Activated T-cell treated with anti-CD3 and anti-CD28 coated beads, Interleukin-2, amount 50 U/mL, for 1 hour (primary cell): ENCODE measurements around the gene CPAMD8.
"Not testable (repeated sequence)": the region's sequence is repeated elsewhere in the genome, so short reads cannot be mapped to it uniquely, and the experiment has no call there.

Experiments used
- DNase-seq: peaks from one replicate; pipeline ENCODE4 v3.0.0-alpha.2; 2020

CPAMD8 gene

GRCh38 chr19:16945762-16946465, 80.7 kb downstream of the CPAMD8 start:
- peak; percentile 3 for DNase-seq

- no peak for DNase-seq
Observed at GRCh38 chr19:16945364-16945714, 81.3 kb downstream of the CPAMD8 start.

- peak; percentile 6 for DNase-seq
Observed at GRCh38 chr19:16944626-16945363, 81.8 kb downstream of the CPAMD8 start.

- peak; percentile 7 for DNase-seq
Observed at GRCh38 chr19:16943942-16944625, 82.5 kb downstream of the CPAMD8 start.

GRCh38 chr19:16943090-16943489, 83.5 kb downstream of the CPAMD8 start:
- not testable (repeated sequence) for DNase-seq

- peak; percentile 0 for DNase-seq
Observed at GRCh38 chr19:16942583-16942982, 84.0 kb downstream of the CPAMD8 start.

- DNase-seq, result peak; percentile 8
Observed at GRCh38 chr19:16940626-16941025, 86.0 kb downstream of the CPAMD8 start.

- not testable (repeated sequence) for DNase-seq
Observed at GRCh38 chr19:16940063-16940462, 86.5 kb downstream of the CPAMD8 start.

GRCh38 chr19:16938211-16938610, 88.4 kb downstream of the CPAMD8 start:
- DNase-seq, result no peak

- not testable (repeated sequence) for DNase-seq
Observed at GRCh38 chr19:16937796-16938195, 88.8 kb downstream of the CPAMD8 start.

- no peak for DNase-seq
Observed at GRCh38 chr19:16936901-16937300, 89.7 kb downstream of the CPAMD8 start.

GRCh38 chr19:16934489-16934888, 92.1 kb downstream of the CPAMD8 start:
- no peak for DNase-seq

GRCh38 chr19:16931306-16931705, 95.3 kb downstream of the CPAMD8 start:
- no peak for DNase-seq

- no peak for DNase-seq
Observed at GRCh38 chr19:16930753-16931152, 95.9 kb downstream of the CPAMD8 start.

- no peak for DNase-seq
Observed at GRCh38 chr19:16928916-16929315, 97.7 kb downstream of the CPAMD8 start.

GRCh38 chr19:16928351-16928750, 98.3 kb downstream of the CPAMD8 start:
- no peak for DNase-seq

GRCh38 chr19:16927883-16928282, 98.7 kb downstream of the CPAMD8 start:
- no peak for DNase-seq

GRCh38 chr19:16922949-16923348, 103.7 kb downstream of the CPAMD8 start:
- no peak for DNase-seq

- no peak for DNase-seq
Observed at GRCh38 chr19:16922592-16922934, 104.0 kb downstream of the CPAMD8 start.

- DNase-seq, result no peak
Observed at GRCh38 chr19:16921766-16922591, 104.6 kb downstream of the CPAMD8 start.

GRCh38 chr19:16920816-16921529, 105.6 kb downstream of the CPAMD8 start:
- no peak for DNase-seq

- DNase-seq, result no peak
Observed at GRCh38 chr19:16919496-16919895, 107.1 kb downstream of the CPAMD8 start.
